HG02840 (cell line): ENCODE results near the gene ZCWPW1.

Source experiments
- ATAC-seq: cut with Tn5 transposase; IDR thresholded peaks from one replicate; pipeline ENCODE4 v1.9.1; 2021; ENCODE audit warnings: mild to moderate bottlenecking, moderate library complexity, moderate number of reproducible peaks; ENCODE audit not compliant: unreplicated experiment, low FRiP score

Gene ZCWPW1

DNA sequence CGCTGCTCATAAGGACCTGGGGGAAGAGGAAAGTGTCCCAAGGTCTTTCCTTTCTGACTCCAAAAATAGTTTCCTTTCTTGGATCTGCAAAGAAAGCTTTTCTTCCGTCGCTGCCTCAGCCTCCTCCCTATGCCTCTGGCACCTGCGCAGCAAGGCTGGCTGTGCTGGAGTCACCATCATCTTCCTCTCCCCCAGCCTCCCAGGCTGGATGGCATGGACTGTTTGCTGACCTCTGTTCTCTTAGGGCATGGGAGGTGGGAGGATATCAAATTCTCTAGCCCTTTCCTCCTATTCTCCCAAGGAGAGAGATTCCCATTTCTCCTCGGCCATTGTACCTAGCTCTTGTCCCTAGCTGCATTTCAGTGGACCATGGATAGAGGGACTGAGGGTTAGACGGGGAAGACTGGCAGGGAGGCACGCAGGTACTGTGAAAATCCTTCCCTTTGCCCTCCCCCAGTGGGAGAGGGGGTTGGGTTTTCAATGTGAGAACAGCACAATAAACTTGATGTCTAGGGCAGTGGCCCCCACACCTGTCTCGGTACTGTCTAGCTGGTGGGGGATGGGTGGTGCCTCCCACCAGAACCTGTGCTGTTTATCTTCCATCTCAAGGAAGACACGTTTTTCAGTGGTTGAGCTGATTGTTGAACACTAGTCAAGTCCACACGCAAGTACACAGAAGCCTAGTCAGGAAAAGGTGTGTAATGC is 5.2 kb upstream of the ZCWPW1 start:
- ATAC-seq: no peak

GRCh38 chr7:100433276-100433591 is 4.7 kb upstream of the ZCWPW1 start:
- no peak for ATAC-seq

DNA sequence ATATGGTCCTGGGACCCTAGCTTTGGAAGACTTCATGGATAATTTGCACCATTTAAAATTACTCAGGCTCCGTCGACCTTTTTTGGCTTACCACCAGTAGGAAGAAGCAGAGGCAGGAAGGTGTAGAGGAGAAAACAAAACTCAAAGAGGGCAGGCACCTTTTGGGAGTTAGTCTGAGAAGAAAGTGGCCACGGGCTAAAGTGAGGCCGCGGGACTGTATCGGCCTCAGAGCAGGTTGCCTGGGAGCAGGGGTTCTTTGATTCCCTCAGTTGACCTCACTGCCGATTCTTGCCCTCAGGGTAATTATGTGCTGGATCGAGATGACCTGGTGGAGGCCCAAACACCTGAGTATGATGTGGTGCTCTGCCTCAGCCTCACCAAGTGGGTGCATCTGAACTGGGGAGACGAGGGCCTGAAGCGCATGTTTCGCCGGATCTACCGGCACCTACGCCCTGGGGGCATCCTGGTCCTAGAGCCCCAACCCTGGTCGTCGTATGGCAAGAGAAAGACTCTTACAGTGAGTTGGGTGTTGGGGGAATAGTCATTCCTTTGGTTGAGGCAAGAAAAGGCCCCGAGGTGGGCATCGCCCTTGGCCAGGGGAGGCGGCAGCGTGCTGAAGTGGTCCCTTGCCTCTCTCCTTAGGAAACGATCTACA is 4.2 kb upstream of the ZCWPW1 start:
- no peak for ATAC-seq

GRCh38 chr7:100432053-100432452 is 3.5 kb upstream of the ZCWPW1 start:
- ATAC-seq: no peak

DNA sequence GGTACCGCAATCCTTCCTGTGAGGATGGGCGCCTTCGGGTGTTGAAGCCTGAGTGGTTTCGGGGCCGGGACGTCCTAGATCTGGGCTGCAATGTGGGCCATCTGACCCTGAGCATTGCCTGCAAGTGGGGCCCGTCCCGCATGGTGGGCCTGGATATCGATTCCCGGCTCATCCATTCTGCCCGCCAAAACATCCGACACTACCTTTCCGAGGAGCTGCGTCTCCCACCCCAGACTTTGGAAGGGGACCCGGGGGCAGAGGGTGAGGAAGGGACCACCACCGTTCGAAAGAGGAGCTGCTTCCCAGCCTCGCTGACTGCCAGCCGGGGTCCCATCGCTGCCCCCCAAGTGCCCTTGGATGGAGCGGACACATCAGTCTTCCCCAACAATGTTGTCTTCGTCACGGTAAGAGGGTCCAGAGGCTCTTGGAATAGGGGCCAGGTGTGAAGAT is 2.8 kb upstream of the ZCWPW1 start:
- no peak for ATAC-seq

GRCh38 chr7:100430493-100431285 is 2.2 kb upstream of the ZCWPW1 start:
- no peak for ATAC-seq

DNA sequence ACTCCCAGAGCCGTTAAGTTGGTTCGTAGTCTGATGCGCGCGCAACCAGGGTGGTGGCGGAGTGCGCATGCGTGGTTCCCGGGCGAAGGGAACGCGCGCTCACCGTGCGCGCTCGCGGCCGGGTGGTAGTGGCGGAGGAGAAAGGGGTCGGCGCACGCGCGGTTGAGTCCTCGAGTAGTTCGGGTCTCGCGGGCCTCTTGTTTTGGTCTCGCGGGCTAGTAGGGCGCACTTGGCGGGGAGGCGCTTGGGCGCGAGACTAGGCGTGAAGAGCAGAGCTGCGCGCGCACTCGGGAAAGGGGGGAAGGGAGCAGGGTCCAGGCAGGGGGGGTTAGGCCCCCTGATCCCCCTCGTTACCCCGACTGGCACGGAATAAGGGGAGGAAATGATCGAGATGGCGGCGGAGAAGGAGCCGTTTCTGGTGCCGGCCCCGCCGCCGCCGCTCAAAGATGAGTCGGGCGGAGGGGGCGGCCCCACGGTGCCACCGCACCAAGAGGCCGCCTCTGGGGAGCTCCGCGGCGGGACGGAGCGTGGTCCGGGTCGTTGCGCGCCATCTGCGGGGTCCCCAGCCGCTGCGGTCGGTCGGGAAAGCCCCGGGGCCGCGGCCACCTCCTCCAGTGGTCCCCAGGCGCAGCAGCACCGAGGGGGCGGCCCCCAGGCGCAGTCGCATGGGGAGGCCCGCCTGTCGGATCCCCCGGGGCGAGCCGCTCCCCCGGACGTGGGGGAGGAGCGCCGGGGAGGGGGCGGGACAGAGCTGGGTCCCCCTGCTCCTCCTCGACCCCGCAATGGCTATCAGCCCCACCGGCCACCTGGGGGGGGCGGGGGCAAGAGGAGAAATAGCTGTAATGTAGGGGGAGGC is 1.4 kb upstream of the ZCWPW1 start, which contains the start of gene MEPCE:
TSS of gene MEPCE (plus strand) at position 195 of the 856 bp plus-strand sequence. CDS start at position 383, 188 bp downstream.
- peak; percentile 45 for ATAC-seq

GRCh38 chr7:100428967-100429636 is 599 bp upstream of the ZCWPW1 start:
- peak; percentile 54 for ATAC-seq

GRCh38 chr7:100427762-100428198 is 723 bp downstream of the ZCWPW1 start:
- no peak for ATAC-seq

DNA sequence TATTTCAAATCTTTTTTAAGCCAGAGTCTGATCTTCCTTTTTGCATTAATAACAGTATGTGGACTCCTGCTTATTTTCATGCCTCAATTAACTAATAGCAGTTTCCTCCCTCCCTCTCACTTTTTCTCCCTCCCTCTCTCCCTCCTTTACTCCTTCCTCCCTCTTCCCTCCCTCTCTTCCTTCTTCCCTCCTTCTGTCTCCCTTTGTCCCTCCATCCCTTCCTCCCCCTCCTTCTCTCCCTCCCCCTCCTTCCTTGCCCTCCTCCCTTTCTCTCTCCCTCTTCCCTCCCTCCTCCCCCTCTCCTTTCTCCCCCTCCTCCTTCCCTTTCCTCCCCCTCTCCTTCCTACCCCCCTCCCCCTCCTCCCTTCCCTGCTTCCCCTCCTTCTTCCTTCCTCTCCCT is 2.0 kb downstream of the ZCWPW1 start:
- ATAC-seq: no peak

- no peak for ATAC-seq
Measured at GRCh38 chr7:100425347-100425746, 3.2 kb downstream of the ZCWPW1 start.

- no peak for ATAC-seq
Measured at GRCh38 chr7:100423315-100423714, 5.2 kb downstream of the ZCWPW1 start.

DNA sequence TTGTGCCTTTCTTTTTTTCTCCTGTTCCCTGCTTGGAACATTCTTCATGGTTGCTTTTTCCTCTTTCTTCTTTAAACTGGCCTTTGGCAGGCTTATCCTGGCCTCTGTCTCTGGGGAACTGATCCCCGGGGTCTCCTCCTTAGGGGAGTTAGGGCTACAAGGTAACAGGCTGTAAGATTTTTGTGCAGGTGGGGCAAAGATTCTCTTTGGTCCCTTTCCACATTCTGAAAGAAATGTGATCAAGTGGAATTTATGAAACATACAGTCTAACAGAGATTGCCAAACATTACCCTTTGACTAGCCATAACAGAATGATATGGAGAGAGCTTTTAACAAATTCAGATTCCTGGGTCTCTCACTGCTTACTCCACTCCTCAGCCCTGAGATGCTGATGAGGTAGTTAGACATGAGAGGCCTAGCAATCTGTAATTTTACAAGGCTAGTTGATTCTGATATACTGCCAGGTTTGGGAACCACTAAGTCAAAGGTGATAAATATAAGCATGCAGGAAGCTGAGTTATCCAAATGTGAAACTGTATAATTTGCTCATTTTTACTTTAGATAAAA is 8.8 kb downstream of the ZCWPW1 start:
- no peak for ATAC-seq

DNA sequence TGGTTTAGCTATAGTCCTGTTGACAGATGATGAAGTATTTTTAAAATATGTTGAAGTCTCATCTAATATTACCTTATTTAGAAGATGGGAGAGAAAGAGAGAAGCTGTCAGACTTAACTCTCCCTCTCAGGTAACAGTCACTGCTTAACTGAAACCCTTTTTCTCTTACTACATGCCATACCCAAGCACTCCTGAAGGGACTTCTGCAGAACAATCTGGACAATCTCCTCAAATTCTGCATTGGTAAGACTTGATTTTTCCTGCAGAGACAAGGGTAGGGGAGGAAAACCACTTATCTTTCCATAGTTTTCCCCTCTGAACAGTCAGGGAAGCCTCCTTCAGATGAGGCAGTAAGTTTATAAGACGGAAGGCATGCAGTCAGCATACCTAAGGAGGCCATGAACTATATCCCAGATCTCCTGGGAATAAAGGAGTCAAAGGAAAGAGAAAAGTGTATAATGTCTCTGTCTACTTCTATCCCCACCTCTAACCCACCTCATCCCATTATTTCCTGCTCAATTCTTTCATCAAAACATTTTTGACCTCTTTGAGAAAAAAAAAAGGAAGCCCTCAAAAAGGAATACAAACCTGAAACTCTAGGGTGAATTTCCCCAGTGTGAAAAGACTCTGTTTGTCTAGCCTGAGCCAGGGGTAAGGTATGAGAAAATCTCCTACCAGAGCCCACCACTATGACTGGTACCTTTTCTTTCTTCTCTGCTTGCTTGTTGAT is 9.4 kb downstream of the ZCWPW1 start:
- ATAC-seq: no peak

DNA sequence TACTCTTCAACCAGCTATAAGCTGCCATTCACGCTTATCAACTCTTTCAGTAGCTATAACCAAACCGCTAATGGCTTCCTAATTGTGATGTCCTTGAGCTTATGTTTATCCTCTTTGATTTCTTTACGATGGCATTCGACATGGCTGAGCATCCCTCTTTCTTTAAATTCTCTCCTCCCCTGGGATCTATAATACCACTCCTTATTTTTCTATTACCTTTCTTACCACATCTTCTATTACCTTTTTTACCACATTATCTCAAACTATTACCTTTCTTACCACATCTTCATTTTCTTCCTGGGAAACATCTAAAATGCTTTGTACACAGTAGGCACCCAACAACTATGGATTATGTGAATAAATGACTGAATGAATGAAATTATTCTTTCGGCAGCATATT is 13.1 kb downstream of the ZCWPW1 start:
- ATAC-seq: no peak

DNA sequence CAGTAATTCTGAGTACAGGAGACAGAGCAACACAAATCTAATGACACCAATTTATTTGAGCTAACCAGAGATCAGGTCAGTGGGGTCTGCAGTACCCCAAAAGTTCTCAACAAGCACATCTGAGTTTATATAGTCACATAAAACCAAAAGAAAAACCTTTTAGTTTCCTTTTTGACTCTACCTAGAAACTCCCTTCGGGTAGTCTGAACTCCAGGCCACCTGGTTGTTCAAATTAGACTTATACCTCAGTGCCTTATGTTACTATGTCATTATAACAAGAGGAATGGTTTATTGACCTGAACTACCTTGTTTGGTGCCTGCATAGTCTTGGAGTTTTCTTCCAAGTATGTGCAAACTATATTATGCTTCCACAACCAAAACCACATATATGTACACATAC is 14.6 kb downstream of the ZCWPW1 start:
- ATAC-seq: no peak

GRCh38 chr7:100413346-100413745 is 15.2 kb downstream of the ZCWPW1 start:
- no peak for ATAC-seq

GRCh38 chr7:100411101-100411500 is 17.4 kb downstream of the ZCWPW1 start:
- ATAC-seq: no peak
